GM21390 (cell line): ENCODE measurements around the gene FKBP5.

Source experiments
- ATAC-seq: cut with Tn5 transposase; IDR thresholded peaks from one replicate; pipeline ENCODE4 v1.9.1; 2021; ENCODE audit not compliant: unreplicated experiment

Gene FKBP5

GRCh38 chr6:35668096-35668495, 20.6 kb downstream of the FKBP5 start:
- no peak for ATAC-seq

DNA sequence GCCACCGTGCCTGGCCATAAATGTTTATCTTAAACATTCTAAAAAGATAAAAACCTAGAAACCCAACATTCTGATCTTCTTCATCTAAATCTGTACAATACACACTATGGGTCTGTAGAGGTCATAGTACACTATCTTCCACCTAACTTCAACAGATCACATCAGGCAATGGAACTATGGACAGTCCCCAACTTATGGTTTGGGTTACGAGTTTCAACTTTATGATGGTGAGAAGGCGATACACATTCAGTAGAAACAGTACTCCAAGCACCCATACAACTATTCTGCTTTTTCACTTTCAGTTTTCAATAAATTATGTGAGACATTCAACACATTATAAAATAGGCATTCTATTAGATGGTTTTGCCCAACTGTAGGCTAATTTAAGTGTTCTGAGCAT, 23.1 kb downstream of the FKBP5 start:
- no peak for ATAC-seq

DNA sequence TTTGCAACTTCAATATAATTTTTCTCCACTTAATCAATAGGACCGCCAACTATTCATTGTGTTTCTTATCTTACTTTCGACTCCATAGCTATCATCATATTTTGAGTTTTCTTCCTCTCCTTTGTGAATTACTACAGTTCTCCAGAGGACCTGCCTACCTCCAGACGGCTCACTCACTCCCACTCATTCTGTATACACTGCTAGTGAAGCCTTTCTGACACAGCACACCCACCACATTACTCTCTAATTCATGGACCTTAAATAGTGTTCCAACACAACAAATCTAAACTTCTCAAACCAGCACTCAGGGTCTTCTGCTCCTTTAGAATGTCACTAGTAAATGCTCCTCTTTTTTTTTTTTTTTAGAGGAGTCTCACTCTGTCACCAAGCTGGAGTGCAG, 23.8 kb downstream of the FKBP5 start:
- no peak for ATAC-seq

GRCh38 chr6:35663447-35664235, 25.1 kb downstream of the FKBP5 start:
- no peak for ATAC-seq

- ATAC-seq: no peak
These were observed 25.7 kb downstream of the FKBP5 start for GRCh38 chr6:35662999-35663398.

- no peak for ATAC-seq
These were observed 33.8 kb downstream of the FKBP5 start for GRCh38 chr6:35654883-35655282.

GRCh38 chr6:35651244-35651643, 37.5 kb downstream of the FKBP5 start:
- no peak for ATAC-seq

DNA sequence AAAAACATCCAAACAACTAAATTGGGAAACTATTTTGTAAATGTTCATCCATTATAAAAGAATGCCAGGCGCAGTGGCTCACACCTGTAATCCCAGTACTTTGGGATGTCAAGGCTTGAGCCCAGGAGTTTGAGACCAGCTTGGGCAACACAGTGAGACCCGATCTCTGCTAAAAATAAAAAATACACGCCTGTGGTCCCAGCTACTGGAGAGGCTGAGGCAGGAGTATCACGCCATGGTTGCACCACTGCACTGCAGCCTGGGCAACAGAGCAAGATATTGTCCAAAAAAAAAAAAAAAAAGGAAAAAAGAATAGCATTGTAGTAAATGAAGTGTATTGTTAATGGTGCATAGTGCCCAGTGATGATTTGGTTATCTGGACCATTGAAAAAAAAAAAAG, 38.7 kb downstream of the FKBP5 start:
- ATAC-seq: no peak

DNA sequence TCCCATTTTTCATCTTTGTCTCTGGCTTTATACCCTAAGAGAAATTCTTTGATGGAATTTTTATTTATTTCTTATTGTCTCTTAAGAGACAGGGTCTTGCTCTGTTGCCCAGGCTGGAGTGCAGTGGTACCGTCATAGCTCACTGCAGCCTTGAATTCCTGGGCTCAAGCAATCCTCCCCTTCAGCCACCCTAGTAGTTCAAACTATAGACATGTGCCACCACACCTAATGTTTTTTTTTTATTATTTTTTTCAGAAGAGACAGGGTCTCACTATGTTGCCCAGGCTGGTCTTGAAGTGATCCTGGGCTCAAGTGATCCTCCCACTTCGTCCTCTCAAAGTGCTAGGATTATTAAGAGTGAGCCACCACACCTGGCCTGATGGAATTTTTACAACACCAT, 40.5 kb downstream of the FKBP5 start:
- no peak for ATAC-seq

DNA sequence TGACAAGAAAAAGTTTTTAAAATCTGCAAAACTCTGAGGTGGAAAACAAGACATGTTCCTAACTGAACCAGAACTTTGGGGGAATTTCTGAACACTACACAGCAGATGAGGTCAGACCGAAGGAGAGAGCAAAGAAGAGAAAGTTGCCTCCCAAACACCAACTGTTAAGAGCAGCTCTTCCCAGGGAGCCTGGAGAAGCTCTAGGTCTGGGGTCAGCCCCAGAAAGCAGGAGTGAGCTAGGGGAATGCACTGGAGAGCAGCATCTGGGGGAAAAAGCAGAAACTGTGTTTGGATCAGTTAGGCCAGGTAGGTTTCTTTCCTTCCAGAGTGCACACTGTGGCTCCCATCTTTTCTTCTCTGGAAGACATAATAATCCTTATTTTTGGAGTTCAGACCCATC, 41.3 kb downstream of the FKBP5 start:
- no peak for ATAC-seq

DNA sequence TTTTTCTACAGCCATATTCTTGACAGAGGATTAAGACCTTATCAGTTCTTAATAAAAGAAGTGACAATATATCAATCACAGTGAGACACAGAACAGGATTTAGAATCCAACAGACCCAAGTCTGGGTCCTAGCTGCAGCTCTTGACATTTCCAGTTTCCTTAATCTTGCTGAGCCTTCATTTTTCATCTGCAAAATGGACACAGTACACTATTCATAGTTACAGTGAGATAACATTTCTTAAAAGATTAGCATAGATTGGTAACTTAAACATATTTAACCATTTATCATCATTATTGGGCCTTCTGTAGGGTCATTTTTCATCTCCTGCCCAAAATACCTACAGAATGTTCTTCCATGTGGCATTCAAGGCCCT, 45.6 kb downstream of the FKBP5 start:
- ATAC-seq: no peak

- no peak for ATAC-seq
These were observed 46.1 kb downstream of the FKBP5 start for GRCh38 chr6:35642471-35643161.

GRCh38 chr6:35640017-35640664, 48.6 kb downstream of the FKBP5 start:
- ATAC-seq: no peak

GRCh38 chr6:35638679-35639078, 50.0 kb downstream of the FKBP5 start:
- no peak for ATAC-seq

DNA sequence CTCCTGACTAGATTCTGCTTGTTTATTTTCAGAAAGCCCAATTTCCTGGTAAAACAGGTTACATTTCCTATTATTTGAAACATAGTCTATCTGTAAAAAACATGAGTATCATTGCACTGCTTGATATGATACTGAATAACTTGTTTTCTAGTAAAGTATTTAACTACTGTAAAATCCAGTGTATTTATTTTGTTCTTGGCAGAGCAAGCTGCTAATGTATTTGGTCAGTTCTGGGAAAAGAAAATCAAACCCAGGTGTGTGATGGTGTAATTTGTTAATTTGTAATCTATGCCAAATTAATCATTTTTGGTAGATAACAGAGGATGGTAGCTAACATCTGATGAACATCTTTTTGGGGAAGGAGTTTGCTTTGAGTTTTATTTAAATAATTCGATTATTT, 50.8 kb downstream of the FKBP5 start:
- no peak for ATAC-seq

- ATAC-seq: no peak
These were observed 52.8 kb downstream of the FKBP5 start for GRCh38 chr6:35635601-35636597.

- ATAC-seq: no peak
These were observed 54.4 kb downstream of the FKBP5 start for GRCh38 chr6:35634316-35634715.

DNA sequence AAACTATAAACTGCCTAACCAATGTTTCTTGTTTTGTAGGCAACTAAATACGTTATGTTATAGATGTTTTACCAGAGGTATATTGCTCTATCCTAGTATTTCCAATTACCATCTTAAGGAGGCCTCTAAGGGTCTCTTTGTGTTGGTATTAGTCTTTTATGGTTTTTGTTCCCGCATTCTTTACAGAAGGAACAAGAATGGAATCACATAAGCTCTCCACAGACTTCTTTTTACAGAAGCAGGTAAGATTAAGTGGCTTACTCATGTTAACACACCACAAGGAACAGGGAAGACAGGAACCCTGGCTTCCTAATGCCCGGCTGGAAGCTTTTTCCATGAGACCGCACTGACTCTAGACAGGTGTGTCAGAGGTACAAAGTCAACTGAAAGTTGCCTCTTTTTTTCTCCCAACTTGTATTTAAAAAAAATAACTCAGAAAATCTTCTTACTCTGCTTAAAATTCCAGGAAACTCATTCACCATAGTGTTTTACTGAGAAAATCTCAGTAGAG, 55.1 kb downstream of the FKBP5 start:
- ATAC-seq: no peak

- no peak for ATAC-seq
These were observed 58.8 kb downstream of the FKBP5 start for GRCh38 chr6:35629876-35630378.

DNA sequence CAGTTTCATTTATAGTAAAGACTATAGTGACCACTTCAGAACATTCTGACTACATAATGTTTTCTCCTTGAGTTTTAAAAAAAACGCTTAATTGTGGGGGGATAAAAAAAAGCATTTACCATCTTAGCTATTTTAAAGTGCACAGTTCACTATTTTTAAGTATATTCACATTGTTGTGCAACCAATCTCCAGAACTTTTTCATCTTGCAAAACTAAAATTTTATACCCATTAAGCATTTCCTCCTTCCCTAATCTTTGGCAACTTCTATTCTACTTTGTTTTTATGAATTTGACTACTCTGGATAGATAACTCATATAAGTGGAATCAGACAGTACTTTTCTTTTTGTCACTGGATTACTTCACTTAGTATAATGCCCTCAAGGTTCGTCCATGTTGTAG, 62.3 kb downstream of the FKBP5 start:
- no peak for ATAC-seq
